ENCODE results near the gene NUDT14.

The NUDT14 gene

GRCh38 chr14:105150026-105150367 lies 31.1 kb downstream of the NUDT14 start:
- Mint-ChIP-seq H3K36me3 (ENCODE audit: low read depth) (no peaks in the 10 kb centered on the region), H3K4me1 (no peaks in the 10 kb centered on the region), H3K27me3 (ENCODE audit: low read depth) (no peaks in the 10 kb centered on the region), H3K9me3 (no peaks in the 10 kb centered on the region), H3K4me3 (no peak overlapping the region), H3K27ac (no peak overlapping the region)
- TF ChIP-seq CTCF (IDR thresholded peaks at IDR 0.05; ENCODE audit: unreplicated experiment in 3 of 3) = no peak

- H3K36me3 Mint-ChIP-seq (ENCODE audit: low read depth) = no peaks in the 10 kb centered on the region
- no peaks in the 10 kb centered on the region for H3K4me1 Mint-ChIP-seq
- H3K27ac Mint-ChIP-seq = no peak overlapping the region
- TF ChIP-seq CTCF (IDR thresholded peaks at IDR 0.05; ENCODE audit: unreplicated experiment in 3 of 3) = no peak
- H3K27me3 Mint-ChIP-seq (ENCODE audit: low read depth) = no peaks in the 10 kb centered on the region
- no peaks in the 10 kb centered on the region for H3K9me3 Mint-ChIP-seq
- H3K4me3 Mint-ChIP-seq = no peak overlapping the region
Observed at GRCh38 chr14:105149146-105149781, 31.8 kb downstream of the NUDT14 start.

- Mint-ChIP-seq H3K9me3 (no peaks in the 10 kb centered on the region), H3K36me3 (ENCODE audit: low read depth) (no peaks in the 10 kb centered on the region), H3K27me3 (ENCODE audit: low read depth) (no peaks in the 10 kb centered on the region), H3K4me1 (no peaks in the 10 kb centered on the region), H3K27ac (no peak overlapping the region), H3K4me3 (no peak overlapping the region)
- no peak for TF ChIP-seq CTCF (IDR thresholded peaks at IDR 0.05; ENCODE audit: unreplicated experiment in 3 of 3)
Observed at GRCh38 chr14:105148604-105149145, 32.4 kb downstream of the NUDT14 start.

- no peaks in the 10 kb centered on the region for H3K27me3 Mint-ChIP-seq (ENCODE audit: low read depth)
- no peaks in the 10 kb centered on the region for H3K4me1 Mint-ChIP-seq
Observed at GRCh38 chr14:105147671-105148603, 33.2 kb downstream of the NUDT14 start.

GRCh38 chr14:105146976-105147635 lies 34.0 kb downstream of the NUDT14 start:
- Mint-ChIP-seq H3K27me3 (ENCODE audit: low read depth) (no peaks in the 10 kb centered on the region), H3K36me3 (ENCODE audit: low read depth) (peaks cover 3% of the 10 kb centered on the region), H3K27ac (no peak overlapping the region), H3K4me1 (no peaks in the 10 kb centered on the region), H3K9me3 (peaks cover 2% of the 10 kb centered on the region), H3K4me3 (no peak overlapping the region)
- no peak for TF ChIP-seq CTCF (IDR thresholded peaks at IDR 0.05; ENCODE audit: unreplicated experiment in 3 of 3)

More at GRCh38 chr14:105147671-105148603, 33.2 kb downstream of the NUDT14 start:
- Mint-ChIP-seq H3K27ac (no peak overlapping the region), H3K36me3 (ENCODE audit: low read depth) (no peaks in the 10 kb centered on the region), H3K4me3 (no peak overlapping the region), H3K9me3 (no peaks in the 10 kb centered on the region)
- no peak for TF ChIP-seq CTCF (IDR thresholded peaks at IDR 0.05; ENCODE audit: unreplicated experiment in 3 of 3)

All from nephron (organoid).